Measurements from ENCODE around the gene RHBDF1.

The RHBDF1 gene

GRCh38 chr16:88613-89012, 16.2 kb upstream of the RHBDF1 start:
- no peak overlapping the region for H3K4me3 ChIP-seq
- H3K36me3 ChIP-seq (ENCODE audit: insufficient read depth, low read length): peaks cover 10% of the 10 kb centered on the region; the same call in 1 of the 2 replicates
- no peaks in the 10 kb centered on the region for H3K9me3 ChIP-seq (ENCODE audit: low read depth, low read length)
- DNase-seq (ENCODE audit: low read depth, low spot score): no peak
- TF ChIP-seq EZH2 (IDR thresholded peaks at IDR 0.05) (no peak), POLR2AphosphoS5 (IDR thresholded peaks at IDR 0.05; ENCODE audit: borderline replicate concordance, low read depth, low read length) (no peak), FOXP2 (optimal IDR thresholded peaks at IDR 0.05; ENCODE audit: control extremely low read depth, extremely low read length, insufficient read depth) (no peak)
- H3K9ac ChIP-seq (ENCODE audit: insufficient read length): no peak overlapping the region
- no peak overlapping the region for H3K27ac ChIP-seq

GRCh38 chr16:86483-86952, 14.1 kb upstream of the RHBDF1 start:
- Histone ChIP-seq H3K9ac (ENCODE audit: insufficient read length) (no peak overlapping the region), H3K4me3 (no peak overlapping the region), H3K36me3 (ENCODE audit: insufficient read depth, low read length) (peaks cover 6% of the 10 kb centered on the region; the same call in 1 of the 2 replicates), H3K27ac (no peak overlapping the region), H3K9me3 (ENCODE audit: low read depth, low read length) (no peaks in the 10 kb centered on the region)
- DNase-seq (ENCODE audit: low read depth, low spot score): no peak
- TF ChIP-seq FOXP2 (optimal IDR thresholded peaks at IDR 0.05; ENCODE audit: control extremely low read depth, extremely low read length, insufficient read depth) (no peak), POLR2AphosphoS5 (IDR thresholded peaks at IDR 0.05; ENCODE audit: borderline replicate concordance, low read depth, low read length) (no peak)

GRCh38 chr16:85865-86264, 13.4 kb upstream of the RHBDF1 start:
- Histone ChIP-seq H3K9ac (ENCODE audit: insufficient read length) (no peak overlapping the region), H3K4me3 (no peak overlapping the region), H3K27ac (no peak overlapping the region), H3K36me3 (ENCODE audit: insufficient read depth, low read length) (peaks cover 6% of the 10 kb centered on the region; the same call in 1 of the 2 replicates), H3K9me3 (ENCODE audit: low read depth, low read length) (no peaks in the 10 kb centered on the region)
- DNase-seq (ENCODE audit: low read depth, low spot score): no peak
- TF ChIP-seq POLR2AphosphoS5 (IDR thresholded peaks at IDR 0.05; ENCODE audit: borderline replicate concordance, low read depth, low read length) (no peak), FOXP2 (optimal IDR thresholded peaks at IDR 0.05; ENCODE audit: control extremely low read depth, extremely low read length, insufficient read depth) (no peak), EZH2 (IDR thresholded peaks at IDR 0.05) (no peak)

GRCh38 chr16:85407-85782, 13.0 kb upstream of the RHBDF1 start:
- H3K36me3 ChIP-seq (ENCODE audit: insufficient read depth, low read length): peaks cover 6% of the 10 kb centered on the region; the same call in 1 of the 2 replicates
- no peak for DNase-seq (ENCODE audit: low read depth, low spot score)
- no peak overlapping the region for H3K27ac ChIP-seq
- H3K9ac ChIP-seq (ENCODE audit: insufficient read length): no peak overlapping the region
- no peak overlapping the region for H3K4me3 ChIP-seq
- H3K9me3 ChIP-seq (ENCODE audit: low read depth, low read length): no peaks in the 10 kb centered on the region
- no peak for TF ChIP-seq EZH2 (IDR thresholded peaks at IDR 0.05)
- no peak for TF ChIP-seq FOXP2 (optimal IDR thresholded peaks at IDR 0.05; ENCODE audit: control extremely low read depth, extremely low read length, insufficient read depth)
- TF ChIP-seq POLR2AphosphoS5 (IDR thresholded peaks at IDR 0.05; ENCODE audit: borderline replicate concordance, low read depth, low read length): no peak

GRCh38 chr16:84718-85406, 12.4 kb upstream of the RHBDF1 start:
- Histone ChIP-seq H3K9me3 (ENCODE audit: low read depth, low read length) (no peaks in the 10 kb centered on the region), H3K27ac (no peak overlapping the region), H3K4me3 (no peak overlapping the region), H3K9ac (ENCODE audit: insufficient read length) (no peak overlapping the region), H3K36me3 (ENCODE audit: insufficient read depth, low read length) (peaks cover 6% of the 10 kb centered on the region; the same call in 1 of the 2 replicates)
- TF ChIP-seq EZH2 (IDR thresholded peaks at IDR 0.05) (no peak), FOXP2 (optimal IDR thresholded peaks at IDR 0.05; ENCODE audit: control extremely low read depth, extremely low read length, insufficient read depth) (no peak), POLR2AphosphoS5 (IDR thresholded peaks at IDR 0.05; ENCODE audit: borderline replicate concordance, low read depth, low read length) (no peak)
- DNase-seq (ENCODE audit: low read depth, low spot score): no peak

- no peak for DNase-seq (ENCODE audit: low read depth, low spot score)
- Histone ChIP-seq H3K36me3 (ENCODE audit: insufficient read depth, low read length) (peaks cover 6% of the 10 kb centered on the region; the same call in 1 of the 2 replicates), H3K9me3 (ENCODE audit: low read depth, low read length) (no peaks in the 10 kb centered on the region), H3K4me3 (no peak overlapping the region), H3K9ac (ENCODE audit: insufficient read length) (no peak overlapping the region), H3K27ac (no peak overlapping the region)
- TF ChIP-seq POLR2AphosphoS5 (IDR thresholded peaks at IDR 0.05; ENCODE audit: borderline replicate concordance, low read depth, low read length) (0 out of 2 replicates have a peak, but pooled peaks have one; percentile 19), FOXP2 (optimal IDR thresholded peaks at IDR 0.05; ENCODE audit: control extremely low read depth, extremely low read length, insufficient read depth) (no peak)
Measured at GRCh38 chr16:83781-84615, 11.6 kb upstream of the RHBDF1 start.

GRCh38 chr16:83060-83603, 10.7 kb upstream of the RHBDF1 start:
- Histone ChIP-seq H3K4me3 (no peak overlapping the region), H3K36me3 (ENCODE audit: insufficient read depth, low read length) (peaks cover 6% of the 10 kb centered on the region; the same call in 1 of the 2 replicates), H3K27ac (no peak overlapping the region), H3K9me3 (ENCODE audit: low read depth, low read length) (no peaks in the 10 kb centered on the region), H3K9ac (ENCODE audit: insufficient read length) (no peak overlapping the region)
- DNase-seq (ENCODE audit: low read depth, low spot score): no peak
- TF ChIP-seq FOXP2 (optimal IDR thresholded peaks at IDR 0.05; ENCODE audit: control extremely low read depth, extremely low read length, insufficient read depth): no peak
- TF ChIP-seq POLR2AphosphoS5 (IDR thresholded peaks at IDR 0.05; ENCODE audit: borderline replicate concordance, low read depth, low read length): no peak
- no peak for TF ChIP-seq EZH2 (IDR thresholded peaks at IDR 0.05)

All from SK-N-MC (cell line).